ENCODE results near the gene FBXO17. TPM values are rescaled to one million over a fixed set of nuclear protein-coding genes. Genes with fewer than 3 reads are reported as not detected.

The FBXO17 gene
- total RNA-seq, 1 experiment from 2014 or later = 8.1 TPM

GRCh38 chr19:38908911-38909310 lies 66.6 kb downstream of the FBXO17 start:
- Histone ChIP-seq H3K4me3 (no peak overlapping the region), H3K27me3 (ENCODE audit: insufficient read depth, low read depth) (no peaks in the 10 kb centered on the region), H4K20me1 (ENCODE audit: insufficient read depth) (no peaks in the 10 kb centered on the region), H3K27ac (no peak overlapping the region), H3K79me2 (ENCODE audit: low read depth) (no peaks in the 10 kb centered on the region), H3K4me1 (replicated peaks; ENCODE audit: insufficient read depth) (no peaks in the 10 kb centered on the region), H3K4me2 (no peak overlapping the region), H3K36me3 (ENCODE audit: low read depth) (no peaks in the 10 kb centered on the region), H3K9me2 (ENCODE audit: insufficient read depth) (no peaks in the 10 kb centered on the region), H2AFZ (no peak overlapping the region), H3K9me3 (ENCODE audit: insufficient read depth, low read depth) (no peaks in the 10 kb centered on the region), H3F3A (ENCODE audit: insufficient read depth, low read depth) (peaks cover 7% of the 10 kb centered on the region; the same call in 1 of the 2 replicates)
- intact Hi-C loops (cut with micrococcal nuclease; ENCODE audit: unreplicated experiment) = no loop called here
- no peak for DNase-seq
- CTCF ChIA-PET = no interaction called here
- POLR2A ChIA-PET (ENCODE audit: unreplicated experiment) = interaction anchor here (0.6 kb wide), 1 partner anchor 18 kb away, joined by 7 read pairs; no protein-coding TSS in a partner anchor
- no peak for TF ChIP-seq EZH2 (IDR thresholded peaks at IDR 0.05; ENCODE audit: low read depth)
- no peak for TF ChIP-seq CTCF (conservative IDR thresholded peaks at IDR 0.05)
- BruUV-seq (replicated peaks) = no TSS peak

GRCh38 chr19:38907670-38908069 lies 67.9 kb downstream of the FBXO17 start:
- Histone ChIP-seq H3K4me3 (no peak overlapping the region), H3K27me3 (ENCODE audit: insufficient read depth, low read depth) (no peaks in the 10 kb centered on the region), H3K9me2 (ENCODE audit: insufficient read depth) (no peaks in the 10 kb centered on the region), H3K4me1 (replicated peaks; ENCODE audit: insufficient read depth) (no peaks in the 10 kb centered on the region), H3K9me3 (ENCODE audit: insufficient read depth, low read depth) (no peaks in the 10 kb centered on the region), H2AFZ (no peak overlapping the region), H3K79me2 (ENCODE audit: low read depth) (0 out of 2 replicates have a peak, but pooled peaks cover 2% of the 10 kb centered on the region), H3K4me2 (no peak overlapping the region), H3K36me3 (ENCODE audit: low read depth) (no peaks in the 10 kb centered on the region), H3K27ac (no peak overlapping the region), H3F3A (ENCODE audit: insufficient read depth, low read depth) (peaks cover under 1% of the 10 kb centered on the region; the same call in 1 of the 2 replicates), H4K20me1 (ENCODE audit: insufficient read depth) (no peaks in the 10 kb centered on the region)
- POLR2A ChIA-PET (ENCODE audit: unreplicated experiment) = no interaction called here
- intact Hi-C loops (cut with micrococcal nuclease; ENCODE audit: unreplicated experiment) = no loop called here
- BruUV-seq (replicated peaks) = no TSS peak
- TF ChIP-seq EZH2 (IDR thresholded peaks at IDR 0.05; ENCODE audit: low read depth) = no peak
- TF ChIP-seq CTCF (conservative IDR thresholded peaks at IDR 0.05) = no peak
- no peak for DNase-seq
- CTCF ChIA-PET = no interaction called here

- Histone ChIP-seq H3K36me3 (ENCODE audit: low read depth) (no peaks in the 10 kb centered on the region), H3K27ac (no peak overlapping the region), H3K27me3 (ENCODE audit: insufficient read depth, low read depth) (no peaks in the 10 kb centered on the region), H3K9me3 (ENCODE audit: insufficient read depth, low read depth) (no peaks in the 10 kb centered on the region), H3F3A (ENCODE audit: insufficient read depth, low read depth) (no peaks in the 10 kb centered on the region), H2AFZ (no peak overlapping the region), H4K20me1 (ENCODE audit: insufficient read depth) (no peaks in the 10 kb centered on the region), H3K4me3 (no peak overlapping the region), H3K4me1 (replicated peaks; ENCODE audit: insufficient read depth) (no peaks in the 10 kb centered on the region), H3K79me2 (ENCODE audit: low read depth) (0 out of 2 replicates have a peak, but pooled peaks cover 5% of the 10 kb centered on the region), H3K9me2 (ENCODE audit: insufficient read depth) (no peaks in the 10 kb centered on the region), H3K4me2 (no peak overlapping the region)
- intact Hi-C loops (cut with micrococcal nuclease; ENCODE audit: unreplicated experiment) = no loop called here
- no peak for TF ChIP-seq EZH2 (IDR thresholded peaks at IDR 0.05; ENCODE audit: low read depth)
- TF ChIP-seq CTCF (conservative IDR thresholded peaks at IDR 0.05) = no peak
- no peak for DNase-seq
- POLR2A ChIA-PET (ENCODE audit: unreplicated experiment) = no interaction called here
- CTCF ChIA-PET = interaction anchor here (0.6 kb wide), 1 partner anchor 949 kb away, joined by 3 read pairs; no protein-coding TSS in a partner anchor
- BruUV-seq (replicated peaks) = no TSS peak
Measured at GRCh38 chr19:38907227-38907626, 68.3 kb downstream of the FBXO17 start.
